ENCODE measurements around the gene FYN.

Gene FYN

DNA sequence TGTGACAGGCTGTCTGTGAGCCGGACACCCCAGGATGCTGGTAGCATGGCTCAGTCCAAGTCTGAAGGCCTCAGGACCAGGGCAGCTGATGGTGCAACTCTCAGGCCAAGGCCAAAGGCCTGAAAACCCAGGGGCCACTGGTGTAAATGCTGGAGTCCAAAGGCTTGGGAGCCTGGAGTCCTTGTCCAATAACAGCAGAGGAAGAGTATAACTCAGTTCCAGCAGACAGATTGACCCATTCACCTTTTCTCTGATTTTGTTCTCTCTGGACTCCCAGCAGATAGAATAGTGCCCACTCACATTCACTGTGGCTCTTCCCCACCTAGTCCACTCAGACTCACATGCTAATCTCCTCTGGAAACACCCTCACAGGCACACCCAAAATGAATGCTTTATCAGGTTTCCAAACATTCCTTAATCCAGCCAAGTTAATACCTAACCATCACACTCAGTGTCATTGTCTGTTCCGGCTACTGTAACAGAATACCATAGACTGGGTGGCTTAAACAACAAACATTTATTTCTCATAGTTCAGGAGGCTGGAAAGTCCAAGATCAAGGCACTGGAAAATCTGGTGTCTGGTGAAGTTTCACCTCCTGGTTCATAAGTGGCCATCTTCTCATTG lies 262.6 kb downstream of the FYN start:
- TF ChIP-seq, protein P1, sequence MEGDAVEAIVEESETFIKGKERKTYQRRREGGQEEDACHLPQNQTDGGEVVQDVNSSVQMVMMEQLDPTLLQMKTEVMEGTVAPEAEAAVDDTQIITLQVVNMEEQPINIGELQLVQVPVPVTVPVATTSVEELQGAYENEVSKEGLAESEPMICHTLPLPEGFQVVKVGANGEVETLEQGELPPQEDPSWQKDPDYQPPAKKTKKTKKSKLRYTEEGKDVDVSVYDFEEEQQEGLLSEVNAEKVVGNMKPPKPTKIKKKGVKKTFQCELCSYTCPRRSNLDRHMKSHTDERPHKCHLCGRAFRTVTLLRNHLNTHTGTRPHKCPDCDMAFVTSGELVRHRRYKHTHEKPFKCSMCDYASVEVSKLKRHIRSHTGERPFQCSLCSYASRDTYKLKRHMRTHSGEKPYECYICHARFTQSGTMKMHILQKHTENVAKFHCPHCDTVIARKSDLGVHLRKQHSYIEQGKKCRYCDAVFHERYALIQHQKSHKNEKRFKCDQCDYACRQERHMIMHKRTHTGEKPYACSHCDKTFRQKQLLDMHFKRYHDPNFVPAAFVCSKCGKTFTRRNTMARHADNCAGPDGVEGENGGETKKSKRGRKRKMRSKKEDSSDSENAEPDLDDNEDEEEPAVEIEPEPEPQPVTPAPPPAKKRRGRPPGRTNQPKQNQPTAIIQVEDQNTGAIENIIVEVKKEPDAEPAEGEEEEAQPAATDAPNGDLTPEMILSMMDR (IDR thresholded peaks at IDR 0.05; ENCODE audit: insufficient read depth, low read length, missing control alignments), result no peak
- ChIA-PET CTCF (no interaction called here), POLR2A (no interaction called here)
- no peak for DNase-seq (ENCODE audit: low read depth, low spot score)
- H3K4me3 ChIP-seq (ENCODE audit: low read depth, low read length), result no peak overlapping the region
